ENCODE data around the gene PFDN2.

- no peak for TF ChIP-seq POLR2A (IDR thresholded peaks at IDR 0.05)
- no peak for TF ChIP-seq CTCF (IDR thresholded peaks at IDR 0.05)
These were observed 21.8 kb downstream of the PFDN2 start for GRCh38 chr1:161096015-161096414.

Data from heart left ventricle (tissue), 13 donors.